Retinal pigment epithelial cell (primary cell): ENCODE results near the gene C3orf18.

Experiments used
- DNase-seq: peaks from one replicate; pipeline ENCODE4 v3.0.0-alpha.2; 2010; ENCODE audit warnings: low read depth
- H3K4me3 ChIP-seq: 2 replicates; pipeline ENCODE4 v1.5.1; 2011; ENCODE audit warnings: mild to moderate bottlenecking, low read length, control low read depth, moderate library complexity
- TF ChIP-seq, protein P1 (sequence below): conservative IDR thresholded peaks from 2 replicates; pipeline ENCODE4 v1.5.1; 2011; ENCODE audit warnings: low read depth, low read length, control low read depth, inconsistent platforms

Gene C3orf18

DNA sequence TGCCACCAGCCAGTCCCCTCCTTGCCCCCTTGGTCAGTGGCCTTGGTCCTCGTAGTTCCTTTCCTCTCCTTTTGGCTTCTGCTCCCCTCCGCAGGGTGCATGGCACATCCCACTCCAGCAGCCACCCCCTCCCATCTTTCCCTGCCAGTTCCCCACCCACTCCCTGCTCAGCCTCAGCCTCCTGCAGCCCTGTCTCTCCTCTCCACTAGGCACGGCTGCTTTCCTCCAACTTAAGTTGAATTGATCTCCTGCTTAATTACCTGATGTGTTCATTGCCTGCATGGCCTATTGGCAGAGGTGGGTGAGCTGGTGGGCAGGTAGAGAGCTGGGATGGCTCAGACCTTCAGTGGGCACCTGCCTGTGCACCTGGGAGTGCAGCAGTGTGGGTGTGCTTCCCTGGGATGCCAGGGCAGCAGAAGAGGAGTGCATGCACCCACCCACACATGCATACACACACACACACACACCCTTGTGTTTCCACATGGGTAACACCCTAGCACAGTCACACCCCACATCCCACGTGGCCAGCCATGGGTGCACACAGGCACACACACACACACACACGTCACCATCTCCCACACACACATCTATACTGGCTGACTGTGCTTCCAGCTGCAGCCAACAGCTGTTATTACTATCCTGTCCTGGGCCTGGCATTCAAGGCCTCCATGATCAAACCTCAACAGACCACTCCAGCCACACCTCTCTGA, 30.9 kb downstream of the C3orf18 start:
- TF ChIP-seq, protein P1, sequence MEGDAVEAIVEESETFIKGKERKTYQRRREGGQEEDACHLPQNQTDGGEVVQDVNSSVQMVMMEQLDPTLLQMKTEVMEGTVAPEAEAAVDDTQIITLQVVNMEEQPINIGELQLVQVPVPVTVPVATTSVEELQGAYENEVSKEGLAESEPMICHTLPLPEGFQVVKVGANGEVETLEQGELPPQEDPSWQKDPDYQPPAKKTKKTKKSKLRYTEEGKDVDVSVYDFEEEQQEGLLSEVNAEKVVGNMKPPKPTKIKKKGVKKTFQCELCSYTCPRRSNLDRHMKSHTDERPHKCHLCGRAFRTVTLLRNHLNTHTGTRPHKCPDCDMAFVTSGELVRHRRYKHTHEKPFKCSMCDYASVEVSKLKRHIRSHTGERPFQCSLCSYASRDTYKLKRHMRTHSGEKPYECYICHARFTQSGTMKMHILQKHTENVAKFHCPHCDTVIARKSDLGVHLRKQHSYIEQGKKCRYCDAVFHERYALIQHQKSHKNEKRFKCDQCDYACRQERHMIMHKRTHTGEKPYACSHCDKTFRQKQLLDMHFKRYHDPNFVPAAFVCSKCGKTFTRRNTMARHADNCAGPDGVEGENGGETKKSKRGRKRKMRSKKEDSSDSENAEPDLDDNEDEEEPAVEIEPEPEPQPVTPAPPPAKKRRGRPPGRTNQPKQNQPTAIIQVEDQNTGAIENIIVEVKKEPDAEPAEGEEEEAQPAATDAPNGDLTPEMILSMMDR = no peak
- no peak for DNase-seq
- H3K4me3 ChIP-seq = no peak overlapping the region

DNA sequence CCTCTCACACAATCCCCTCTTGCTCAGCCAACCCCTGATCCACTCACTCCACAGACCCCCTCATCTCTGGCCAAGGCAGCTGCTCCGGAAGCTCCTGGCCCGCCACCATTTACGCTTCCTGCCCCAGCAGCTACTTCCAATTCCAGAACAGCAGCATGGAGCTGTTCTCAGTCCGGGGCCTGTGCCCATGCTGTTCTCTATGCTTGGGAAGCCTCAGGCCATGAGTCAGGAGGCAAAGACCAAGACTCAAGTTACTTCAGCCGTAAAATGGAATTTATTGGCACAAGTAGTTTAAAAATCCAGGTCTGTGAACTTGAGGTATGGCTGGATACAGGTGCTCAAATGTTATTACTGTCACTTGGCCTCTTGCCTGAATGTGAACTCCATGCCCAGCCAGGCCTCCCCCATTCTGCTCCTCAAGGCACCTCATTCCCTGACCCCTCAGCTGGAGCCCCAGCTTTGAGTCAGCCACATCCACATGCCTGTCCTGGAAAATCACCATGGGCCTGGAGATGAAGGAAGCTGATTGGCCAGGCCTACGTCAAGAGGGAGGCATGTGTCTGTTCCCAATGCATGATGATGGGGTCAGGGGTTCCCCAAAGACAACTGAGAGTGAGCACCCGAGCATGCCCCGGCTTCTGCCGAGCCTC, 32.7 kb downstream of the C3orf18 start:
- H3K4me3 ChIP-seq = no peak overlapping the region
- TF ChIP-seq, protein P1 = no peak
- DNase-seq = no peak

DNA sequence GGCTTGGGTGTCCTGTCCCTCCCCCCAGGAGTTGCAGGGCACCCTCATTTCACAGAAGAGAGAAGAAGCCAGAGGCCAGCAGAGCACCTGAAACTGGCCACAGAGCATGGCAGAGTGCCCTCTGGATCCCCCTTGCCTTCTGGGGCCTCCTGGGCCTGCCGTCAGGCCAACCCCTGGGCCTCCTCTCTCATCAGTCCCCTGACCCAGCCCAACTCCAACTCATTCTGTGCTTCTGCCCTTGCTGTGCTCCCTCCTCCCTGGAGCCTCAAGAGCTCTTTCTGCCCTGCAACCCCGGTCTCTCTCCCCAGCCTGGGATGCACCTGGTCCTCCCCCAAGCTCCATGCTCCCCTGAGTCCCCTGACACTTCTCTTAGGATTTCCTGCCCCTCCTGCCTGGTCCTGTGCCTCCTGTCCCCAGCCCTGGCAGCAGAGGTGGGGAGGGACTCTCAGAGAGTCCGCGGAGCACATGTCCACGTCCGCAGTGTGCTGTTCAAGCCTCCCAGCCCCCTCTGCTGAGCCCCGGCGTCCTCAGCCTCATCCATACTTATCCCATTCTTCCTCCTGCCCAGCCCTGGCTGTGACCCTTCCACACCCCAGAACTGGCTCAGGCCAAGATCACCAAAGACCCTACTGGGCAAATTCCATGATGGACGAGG, 33.6 kb downstream of the C3orf18 start:
- H3K4me3 ChIP-seq = no peak overlapping the region
- no peak for DNase-seq
- TF ChIP-seq, protein P1 = no peak

DNA sequence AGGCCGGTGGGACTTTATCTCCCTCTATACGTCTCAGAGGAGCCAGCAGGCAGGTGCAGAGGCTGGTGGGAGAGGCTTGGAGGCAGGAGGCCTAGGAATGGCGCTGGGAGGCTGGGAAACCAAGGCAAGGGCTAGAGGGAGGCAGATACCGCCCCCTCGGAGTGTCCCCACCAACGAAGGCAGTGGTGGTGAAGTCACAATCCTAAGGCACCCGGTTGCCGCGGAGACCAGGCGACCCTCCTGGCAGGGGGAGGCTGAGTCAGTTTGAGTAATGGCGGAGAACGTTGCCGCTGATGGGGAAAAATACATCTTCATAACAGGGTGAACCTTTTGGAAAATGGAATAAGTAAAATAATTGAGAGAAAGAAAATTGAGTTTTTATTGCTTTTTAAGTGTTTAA, 34.2 kb downstream of the C3orf18 start:
- DNase-seq = no peak
- TF ChIP-seq, protein P1 = no peak
- no peak overlapping the region for H3K4me3 ChIP-seq

DNA sequence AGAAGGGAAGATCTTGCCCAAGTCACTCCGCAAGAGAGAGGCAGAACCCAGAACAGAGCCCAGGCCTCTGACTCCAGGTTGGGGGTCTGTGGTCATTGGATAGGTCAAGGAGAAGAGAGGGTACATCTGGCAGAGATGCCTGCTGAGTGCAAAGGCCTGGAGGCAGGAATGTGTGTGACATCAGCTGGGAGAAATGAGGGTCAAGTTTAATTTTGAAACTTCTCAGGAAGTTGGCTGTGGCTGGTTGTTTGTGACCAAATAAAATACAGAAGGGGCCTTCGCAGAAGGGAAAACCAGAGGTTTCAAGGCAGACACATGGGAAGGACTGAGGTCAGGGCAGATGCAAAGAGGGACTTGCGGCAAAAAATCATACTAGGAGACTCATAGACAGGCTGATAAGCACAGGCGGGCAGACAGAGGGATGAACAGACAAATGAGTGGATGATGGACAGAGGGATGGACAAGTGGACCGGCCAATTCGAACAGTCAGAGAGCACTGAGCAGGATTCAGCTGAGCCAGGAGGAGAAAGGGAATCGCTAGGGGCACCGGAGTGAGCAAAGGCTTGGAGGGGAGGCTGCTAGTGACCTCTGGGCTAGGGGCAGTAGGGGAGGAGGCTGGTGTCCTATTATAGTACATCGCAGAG, 35.4 kb downstream of the C3orf18 start:
- H3K4me3 ChIP-seq = no peak overlapping the region
- TF ChIP-seq, protein P1 = no peak
- DNase-seq = no peak

DNA sequence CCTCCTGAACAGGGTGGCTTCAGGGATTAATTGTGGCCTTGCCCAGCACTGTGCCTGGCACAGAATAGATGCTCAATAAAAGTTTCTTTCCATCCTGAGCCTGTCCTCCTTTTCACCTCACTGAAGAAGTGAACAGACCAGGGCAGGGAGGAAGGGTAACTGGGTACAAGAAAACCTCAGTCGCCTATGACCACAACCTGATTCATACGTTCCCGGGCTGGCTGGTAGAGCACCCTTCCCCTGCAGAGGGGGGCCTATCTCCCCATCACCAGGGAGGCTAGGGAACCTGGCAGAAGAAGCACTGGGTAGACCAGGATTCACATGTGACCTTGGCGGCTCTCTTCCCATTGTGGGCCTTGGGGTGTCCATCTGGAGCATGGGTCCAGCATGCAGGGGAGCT, 36.3 kb downstream of the C3orf18 start:
- no peak for DNase-seq
- TF ChIP-seq, protein P1 = no peak

More for the DNA sequence above, 36.3 kb downstream of the C3orf18 start:
- H3K4me3 ChIP-seq = no peak overlapping the region
